ENCODE data around the gene HOMER2. TPM values are rescaled to one million over a fixed set of nuclear protein-coding genes. Genes with fewer than 3 reads are reported as not detected.

Gene HOMER2
- total RNA-seq, 2 experiments from 2014 or later: 5.6 TPM

GRCh38 chr15:82799183-82799841 lies 153.2 kb downstream of the HOMER2 start:
- Histone ChIP-seq H3K4me1 (ENCODE audit: insufficient read depth, low read length, poor library complexity, severe bottlenecking) (peaks cover 11% of the 10 kb centered on the region), H3K9me2 (ENCODE audit: insufficient read depth, low read length) (no peaks in the 10 kb centered on the region), H2AFZ (ENCODE audit: low read length) (no peak overlapping the region), H3K36me3 (ENCODE audit: insufficient read depth, low read length) (no peaks in the 10 kb centered on the region), H3K9me3 (ENCODE audit: low read length) (no peaks in the 10 kb centered on the region), H3K4me2 (ENCODE audit: low read length) (no peak overlapping the region), H3K27ac (ENCODE audit: low read depth, low read length, poor library complexity, severe bottlenecking) (no peak overlapping the region), H4K20me1 (ENCODE audit: insufficient read depth, low read length) (no peaks in the 10 kb centered on the region), H3K4me3 (ENCODE audit: low read depth, low read length, poor library complexity, severe bottlenecking) (no peak overlapping the region), H3K79me2 (ENCODE audit: insufficient read depth, low read depth, low read length) (no peaks in the 10 kb centered on the region)
- DNase-seq (ENCODE audit: low spot score): no peak
- no TSS peak for BruUV-seq (replicated peaks)
- intact Hi-C loops (cut with micrococcal nuclease; ENCODE audit: unreplicated experiment): no loop called here
- TF ChIP-seq EZH2phosphoT487 (IDR thresholded peaks at IDR 0.05; ENCODE audit: borderline replicate concordance, low read depth, low read length) (no peak), CTCF (conservative IDR thresholded peaks at IDR 0.05; ENCODE audit: low read length) (no peak)
- POLR2A ChIA-PET: interaction anchor here (0.6 kb wide), 1 partner anchor 63 kb away, joined by 3 read pairs; no protein-coding TSS in a partner anchor
- CTCF ChIA-PET (ENCODE audit: unreplicated experiment): no interaction called here

Other genes with a start within 250 kb of the HOMER2 start
- gene AP3B2, start 242.8 kb downstream of the HOMER2 start, total RNA-seq (2014; rRNA removed; shearing (Covaris generic)): not detected in 2 replicates
- gene AP3B2, start 242.8 kb downstream of the HOMER2 start, total RNA-seq (2022): 0.13 and 0.50 TPM in 2 replicates
- gene FSD2, start 146.7 kb downstream of the HOMER2 start, total RNA-seq (2014; rRNA removed; shearing (Covaris generic)): 0.13 and 0.92 TPM in 2 replicates
- 0.28 and 0.32 TPM in 2 replicates for gene FSD2, start 146.7 kb downstream of the HOMER2 start, total RNA-seq (2022)
- 7.3 and 8.6 TPM in 2 replicates for gene WHAMM, start 143.1 kb downstream of the HOMER2 start, total RNA-seq (2014; rRNA removed; shearing (Covaris generic))
- gene WHAMM, start 143.1 kb downstream of the HOMER2 start, total RNA-seq (2022): 13.6 and 13.7 TPM in 2 replicates
- gene RAMAC, start 33.5 kb upstream of the HOMER2 start, total RNA-seq (2014; rRNA removed; shearing (Covaris generic)): 28.1 and 39.0 TPM in 2 replicates
- 23.4 and 24.0 TPM in 2 replicates for gene RAMAC, start 33.5 kb upstream of the HOMER2 start, total RNA-seq (2022)
- 29.9 and 33.8 TPM in 2 replicates for gene C15orf40, start 58.9 kb upstream of the HOMER2 start, total RNA-seq (2014; rRNA removed; shearing (Covaris generic))
- gene C15orf40, start 58.9 kb upstream of the HOMER2 start, total RNA-seq (2022): 37.9 and 45.8 TPM in 2 replicates
- 95.4 and 99.5 TPM in 2 replicates for gene BTBD1, start 114.5 kb upstream of the HOMER2 start, total RNA-seq (2014; rRNA removed; shearing (Covaris generic))
- gene BTBD1, start 114.5 kb upstream of the HOMER2 start, total RNA-seq (2022): 90.2 and 92.6 TPM in 2 replicates
- gene TM6SF1, start 154.9 kb upstream of the HOMER2 start, total RNA-seq (2014; rRNA removed; shearing (Covaris generic)): 20.2 and 27.2 TPM in 2 replicates
- 28.7 and 37.6 TPM in 2 replicates for gene TM6SF1, start 154.9 kb upstream of the HOMER2 start, total RNA-seq (2022)